Neural progenitor cell (in vitro differentiated cells): ENCODE measurements around the gene GDF15. TPM values are rescaled to one million over a fixed set of nuclear protein-coding genes. Genes with fewer than 3 reads are reported as not detected.
A peak's percentile ranks its signal among the peaks of the same experiment; 100 is the strongest.

ENCODE experiments used
- DNase-seq: peaks from one replicate; pipeline ENCODE4 v3.0.0-alpha.2; 2016; ENCODE audit warnings: low spot score
- H2AFZ ChIP-seq: fragments of 200-600 bp; sonication (generic); replicated peaks from 2 replicates; pipeline ENCODE4 v1.6.1; 2016; ENCODE audit warnings: antibody characterized with exemption
- H3F3A ChIP-seq: fragments of 200-600 bp; sonication (generic); 2 replicates; pipeline ENCODE4 v1.6.1; 2016; ENCODE audit warnings: antibody characterized with exemption, low read depth
- H3K27ac ChIP-seq: fragments of 200-600 bp; sonication (generic); 2 replicates; pipeline ENCODE4 v1.5.1; 2016; ENCODE audit warnings: mild to moderate bottlenecking
- H3K27me3 ChIP-seq: fragments of 200-600 bp; sonication (generic); 2 replicates; pipeline ENCODE4 v1.6.1; 2016; ENCODE audit warnings: mild to moderate bottlenecking, moderate library complexity
- H3K36me3 ChIP-seq: fragments of 200-600 bp; sonication (generic); 2 replicates; pipeline ENCODE4 v1.5.1; 2016
- H3K4me1 ChIP-seq: fragments of 200-600 bp; sonication (generic); 2 replicates; pipeline ENCODE4 v1.6.1; 2016; ENCODE audit warnings: mixed run types
- H3K4me2 ChIP-seq: fragments of 200-600 bp; sonication (generic); 2 replicates; pipeline ENCODE4 v1.6.1; 2016
- H3K4me3 ChIP-seq: fragments of 200-600 bp; sonication (generic); 2 replicates; pipeline ENCODE4 v1.5.1; 2016
- H3K79me2 ChIP-seq: fragments of 200-600 bp; sonication (generic); 2 replicates; pipeline ENCODE4 v1.6.1; 2016; ENCODE audit warnings: low read depth
- H3K9ac ChIP-seq: fragments of 200-600 bp; sonication (generic); 2 replicates; pipeline ENCODE4 v1.6.1; 2016
- H3K9me3 ChIP-seq: fragments of 200-600 bp; sonication (generic); 2 replicates; pipeline ENCODE4 v1.5.1; 2016; ENCODE audit warnings: low read depth
- H4K20me1 ChIP-seq: fragments of 200-600 bp; sonication (generic); 2 replicates; pipeline ENCODE4 v1.6.1; 2016; ENCODE audit warnings: low read depth
- H3K27ac Mint-ChIP-seq: 3 replicates; pipeline ENCODE4 v1.8.0; 2021; ENCODE audit warnings: mixed read lengths
- H3K27me3 Mint-ChIP-seq: 2 replicates; pipeline ENCODE4 v1.8.0; 2022; ENCODE audit warnings: low read depth, mild to moderate bottlenecking, inconsistent platforms, moderate library complexity, mixed read lengths; ENCODE audit not compliant: insufficient read depth
- H3K36me3 Mint-ChIP-seq: 3 replicates; pipeline ENCODE4 v1.8.0; 2021; ENCODE audit warnings: mixed read lengths
- H3K4me1 Mint-ChIP-seq: 3 replicates; pipeline ENCODE4 v1.8.0; 2021; ENCODE audit warnings: mixed read lengths
- H3K4me3 Mint-ChIP-seq: 3 replicates; pipeline ENCODE4 v1.8.0; 2021; ENCODE audit warnings: mild to moderate bottlenecking, moderate library complexity, mixed read lengths
- H3K9me3 Mint-ChIP-seq: 3 replicates; pipeline ENCODE4 v1.8.0; 2020; ENCODE audit warnings: mixed read lengths
- EZH2 ChIP-seq: fragments of 200-600 bp; sonication (generic); IDR thresholded peaks from 2 replicates; pipeline ENCODE4 v1.6.1; 2017; ENCODE audit warnings: antibody characterized with exemption, mild to moderate bottlenecking, moderate library complexity
- EZH2phosphoT487 ChIP-seq: fragments of 200-600 bp; sonication (generic); IDR thresholded peaks from 2 replicates; pipeline ENCODE4 v1.6.1; 2017; ENCODE audit warnings: antibody characterized with exemption
- total RNA-seq: library from RNA; depleted of rRNA; stranded (reverse); fragments of >200 nt; gene quantifications from 2 replicates; pipeline ENCODE4 v1.2.3, GENCODE V29; 2015; ENCODE audit warnings: low replicate concordance
- TF ChIP-seq, protein P1 (sequence below): fragments of 200-600 bp; sonication (generic); IDR thresholded peaks from 2 replicates; pipeline ENCODE4 v1.5.1; 2017; ENCODE audit warnings: antibody characterized with exemption, mild to moderate bottlenecking

GDF15 gene
- total RNA-seq, 1 donor from 2014 or later = 0.19 TPM

DNA sequence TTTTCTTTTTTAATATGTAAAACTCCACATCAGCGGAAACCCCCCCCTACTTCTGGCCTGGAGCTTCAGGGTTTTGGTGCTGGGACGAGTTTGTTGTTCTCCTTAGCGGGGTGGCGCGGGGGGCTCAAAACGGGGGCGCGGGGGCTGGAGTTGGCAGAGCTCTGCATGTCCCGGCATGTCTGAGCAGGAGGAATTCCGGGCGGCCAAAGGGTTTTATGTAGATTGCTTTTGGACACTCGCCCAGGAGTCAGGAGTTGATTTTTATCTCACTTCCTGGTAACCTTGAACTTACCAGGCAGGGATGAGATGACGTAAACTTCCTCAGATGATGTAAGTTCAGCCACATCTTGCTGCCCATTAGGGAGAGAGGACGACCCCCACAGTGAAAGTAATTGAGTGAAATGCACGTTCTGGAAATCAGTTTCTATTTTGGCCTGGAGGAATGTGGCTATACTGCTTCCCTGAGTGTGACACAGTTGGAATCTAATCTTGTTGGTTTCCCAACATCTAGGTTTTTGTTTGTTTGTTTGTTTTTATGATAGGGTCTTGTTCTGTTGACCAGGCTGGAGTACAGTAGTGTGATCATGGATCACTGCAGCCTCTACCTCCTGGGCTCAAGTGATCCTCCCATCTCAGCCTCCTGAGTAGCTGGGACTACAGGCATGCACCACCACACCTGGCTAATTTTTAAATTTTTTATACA is 21.0 kb upstream of the GDF15 start:
- Histone ChIP-seq H3K36me3 (no peaks in the 10 kb centered on the region), H3F3A (peaks cover 10% of the 10 kb centered on the region), H3K4me1 (peaks cover 18% of the 10 kb centered on the region), H3K4me3 (no peak overlapping the region), H3K4me2 (no peak overlapping the region), H4K20me1 (no peaks in the 10 kb centered on the region), H3K27me3 (no peaks in the 10 kb centered on the region), H3K9me3 (no peaks in the 10 kb centered on the region), H3K9ac (no peak overlapping the region), H3K79me2 (no peaks in the 10 kb centered on the region), H2AFZ (no peak overlapping the region), H3K27ac (no peak overlapping the region)
- DNase-seq = no peak
- H3K4me3 Mint-ChIP-seq = peak overlapping the region; percentile 31
- H3K4me1 Mint-ChIP-seq = peaks cover 51% of the 10 kb centered on the region
- peaks cover 9% of the 10 kb centered on the region for H3K27me3 Mint-ChIP-seq
- peaks cover 3% of the 10 kb centered on the region for H3K36me3 Mint-ChIP-seq
- H3K9me3 Mint-ChIP-seq = no peaks in the 10 kb centered on the region
- H3K27ac Mint-ChIP-seq = peak overlapping the region; percentile 94
- TF ChIP-seq, protein P1, sequence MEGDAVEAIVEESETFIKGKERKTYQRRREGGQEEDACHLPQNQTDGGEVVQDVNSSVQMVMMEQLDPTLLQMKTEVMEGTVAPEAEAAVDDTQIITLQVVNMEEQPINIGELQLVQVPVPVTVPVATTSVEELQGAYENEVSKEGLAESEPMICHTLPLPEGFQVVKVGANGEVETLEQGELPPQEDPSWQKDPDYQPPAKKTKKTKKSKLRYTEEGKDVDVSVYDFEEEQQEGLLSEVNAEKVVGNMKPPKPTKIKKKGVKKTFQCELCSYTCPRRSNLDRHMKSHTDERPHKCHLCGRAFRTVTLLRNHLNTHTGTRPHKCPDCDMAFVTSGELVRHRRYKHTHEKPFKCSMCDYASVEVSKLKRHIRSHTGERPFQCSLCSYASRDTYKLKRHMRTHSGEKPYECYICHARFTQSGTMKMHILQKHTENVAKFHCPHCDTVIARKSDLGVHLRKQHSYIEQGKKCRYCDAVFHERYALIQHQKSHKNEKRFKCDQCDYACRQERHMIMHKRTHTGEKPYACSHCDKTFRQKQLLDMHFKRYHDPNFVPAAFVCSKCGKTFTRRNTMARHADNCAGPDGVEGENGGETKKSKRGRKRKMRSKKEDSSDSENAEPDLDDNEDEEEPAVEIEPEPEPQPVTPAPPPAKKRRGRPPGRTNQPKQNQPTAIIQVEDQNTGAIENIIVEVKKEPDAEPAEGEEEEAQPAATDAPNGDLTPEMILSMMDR = no peak
- no peak for TF ChIP-seq EZH2
- no peak for TF ChIP-seq EZH2phosphoT487

DNA sequence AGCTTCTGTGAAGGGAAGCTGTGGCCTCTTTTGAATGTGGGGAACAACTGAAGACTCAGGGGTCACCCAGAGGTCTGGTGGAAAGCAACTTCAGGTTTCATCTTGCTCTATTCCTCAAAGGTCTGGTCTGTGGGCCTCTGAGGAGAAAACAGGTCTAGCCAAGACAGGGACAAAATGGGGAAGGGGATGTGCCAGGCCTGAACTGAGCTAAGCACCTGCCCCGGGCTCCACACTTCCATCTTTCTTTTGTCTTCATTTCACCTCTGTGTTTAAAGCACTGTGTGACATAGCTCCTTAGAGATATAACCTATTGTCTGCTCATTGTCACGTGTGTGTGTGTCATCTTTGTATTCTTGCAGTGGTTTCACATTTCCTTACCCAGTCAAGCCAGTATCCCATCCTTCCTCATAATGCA is 19.9 kb upstream of the GDF15 start:
- H3K4me3 Mint-ChIP-seq = no peak overlapping the region
- H4K20me1 ChIP-seq = no peaks in the 10 kb centered on the region
- no peak for DNase-seq
- no peaks in the 10 kb centered on the region for H3K9me3 Mint-ChIP-seq
- H3K27ac Mint-ChIP-seq = no peak overlapping the region
- H3K79me2 ChIP-seq = no peaks in the 10 kb centered on the region
- no peak overlapping the region for H3K27ac ChIP-seq
- TF ChIP-seq EZH2phosphoT487 = no peak
- TF ChIP-seq, protein P1 = no peak
- no peak for TF ChIP-seq EZH2
- no peaks in the 10 kb centered on the region for H3K27me3 ChIP-seq
- H3K4me2 ChIP-seq = no peak overlapping the region
- no peak overlapping the region for H3K9ac ChIP-seq
- peaks cover 18% of the 10 kb centered on the region for H3K4me1 ChIP-seq
- H3K27me3 Mint-ChIP-seq = peaks cover 11% of the 10 kb centered on the region
- no peaks in the 10 kb centered on the region for H3K36me3 ChIP-seq
- peaks cover 3% of the 10 kb centered on the region for H3K36me3 Mint-ChIP-seq
- no peak overlapping the region for H3K4me3 ChIP-seq
- no peaks in the 10 kb centered on the region for H3K9me3 ChIP-seq
- no peak overlapping the region for H2AFZ ChIP-seq
- H3F3A ChIP-seq = peaks cover 10% of the 10 kb centered on the region
- H3K4me1 Mint-ChIP-seq = peaks cover 51% of the 10 kb centered on the region

DNA sequence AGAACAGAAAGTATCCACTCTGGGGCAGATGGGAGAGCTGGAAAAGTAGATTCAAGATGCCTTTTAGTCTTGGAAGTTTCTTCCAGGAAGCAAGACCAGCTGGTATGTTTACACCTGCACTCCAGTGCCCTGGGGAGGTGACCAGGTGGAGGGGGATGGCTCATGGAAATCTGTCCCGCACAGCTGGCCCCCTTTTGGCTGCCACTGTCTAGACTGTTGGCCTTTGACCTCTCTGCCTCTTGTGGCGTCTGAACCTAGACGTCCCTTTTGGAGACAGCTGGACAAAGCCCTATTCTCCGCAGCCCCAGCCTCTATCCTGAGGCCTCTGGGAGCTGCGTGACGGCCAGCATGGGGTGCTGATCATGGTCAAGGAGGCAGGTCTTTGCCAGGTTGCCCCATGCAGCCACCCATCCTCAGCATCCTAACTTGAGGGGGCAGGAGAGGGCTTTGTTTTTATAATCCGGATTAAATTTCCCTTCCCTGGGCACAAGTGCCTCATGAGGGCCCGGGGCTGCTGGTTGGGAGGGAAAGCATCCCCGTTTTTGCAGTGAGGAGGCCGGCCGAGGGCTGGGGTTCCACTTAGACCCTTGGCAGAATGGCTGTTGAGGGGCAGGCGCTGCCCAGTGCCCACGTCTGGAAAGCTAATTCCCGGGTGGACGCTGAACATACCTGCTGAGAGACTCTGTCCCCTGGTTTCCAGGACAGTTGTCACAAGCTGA is 17.3 kb upstream of the GDF15 start:
- peak; percentile 61 for DNase-seq
- Histone ChIP-seq H3K27ac (no peak overlapping the region), H3K4me2 (no peak overlapping the region), H3F3A (peaks cover 13% of the 10 kb centered on the region), H3K4me3 (no peak overlapping the region), H3K79me2 (no peaks in the 10 kb centered on the region), H2AFZ (no peak overlapping the region), H3K27me3 (no peaks in the 10 kb centered on the region), H3K9me3 (no peaks in the 10 kb centered on the region), H4K20me1 (no peaks in the 10 kb centered on the region), H3K9ac (no peak overlapping the region), H3K36me3 (no peaks in the 10 kb centered on the region), H3K4me1 (peaks cover 20% of the 10 kb centered on the region)
- Mint-ChIP-seq H3K4me1 (peaks cover 50% of the 10 kb centered on the region), H3K27ac (no peak overlapping the region), H3K27me3 (peaks cover 10% of the 10 kb centered on the region), H3K36me3 (peaks cover 2% of the 10 kb centered on the region), H3K9me3 (no peaks in the 10 kb centered on the region), H3K4me3 (no peak overlapping the region)
- no peak for TF ChIP-seq EZH2phosphoT487
- TF ChIP-seq, protein P1 = no peak
- TF ChIP-seq EZH2 = no peak
